Gastroesophageal sphincter (tissue), 4 donors: ENCODE results near the gene TMEM100. TPM values are rescaled to one million over a fixed set of nuclear protein-coding genes. Genes with fewer than 3 reads are reported as not detected.
"Not testable (repeated sequence)": the region's sequence is repeated elsewhere in the genome, so short reads cannot be mapped to it uniquely, and the experiment has no call there.

Experiments used
- ATAC-seq: fragments of 150-250 bp; one replicate; pipeline ENCODE4 v1.9.1; 2016; ENCODE audit warnings: mild to moderate bottlenecking, moderate library complexity
- H3K27ac ChIP-seq, 4 donors: fragments of 200-600 bp; sonication (generic) in 3 of 4; 1 replicate in 3 of 4; 2 replicates in 1 of 4; pipeline ENCODE4 v1.5.1; 2016 to 2019
- H3K27me3 ChIP-seq: fragments of 200-600 bp; sonication (generic); one replicate; pipeline ENCODE4 v1.5.1; 2019
- H3K36me3 ChIP-seq, 2 donors: fragments of 200-600 bp; sonication (generic); one replicate each; pipeline ENCODE4 v1.5.1; 2019; ENCODE audit warnings: control low read depth in 1 of 2
- H3K4me1 ChIP-seq, 3 donors: fragments of 200-600 bp; sonication (generic); 1 replicate in 2 of 3; 2 replicates in 1 of 3; pipeline ENCODE4 v1.5.1; 2016 to 2019; ENCODE audit warnings: control low read depth in 2 of 3
- H3K4me3 ChIP-seq, 2 donors: fragments of 200-600 bp; sonication (generic); one replicate each; pipeline ENCODE4 v1.5.1; 2019; ENCODE audit warnings: mild to moderate bottlenecking in 1 of 2, moderate library complexity in 1 of 2
- H3K9me3 ChIP-seq, 3 donors: fragments of 200-600 bp; sonication (generic); one replicate each; pipeline ENCODE4 v1.5.1; 2017 to 2019; ENCODE audit warnings: control low read depth in 2 of 3
- CTCF ChIP-seq, 4 experiments: fragments of 200-600 bp in 2 of 4; fragments of 450-650 bp in 2 of 4; sonication (generic) in 1 of 4; IDR thresholded peaks; one replicate each; pipeline ENCODE4 v1.5.1; 2017 to 2019; ENCODE audit warnings: antibody characterized with exemption in 4 of 4, mild to moderate bottlenecking in 2 of 4, moderate library complexity in 2 of 4
- EP300 ChIP-seq: sonication (generic); formaldehyde crosslinking; IDR thresholded peaks from one replicate; pipeline ENCODE4 v1.6.1; 2017; ENCODE audit warnings: antibody characterized with exemption, mild to moderate bottlenecking
- POLR2A ChIP-seq, 2 donors: fragments of 450-650 bp; IDR thresholded peaks; one replicate each; pipeline ENCODE4 v1.6.1; 2017; ENCODE audit warnings: antibody characterized with exemption in 2 of 2, mild to moderate bottlenecking in 2 of 2, moderate library complexity in 1 of 2
- POLR2AphosphoS5 ChIP-seq: sonication (generic); formaldehyde crosslinking; IDR thresholded peaks from one replicate; pipeline ENCODE4 v1.6.1; 2017; ENCODE audit warnings: antibody characterized with exemption
- WGBS, 2 donors: methylation state at CpG; one replicate each; pipeline ENCODE4 v1.1.5; 2018; ENCODE audit warnings: low coverage in 1 of 2; 5-methylcytosine and 5-hydroxymethylcytosine counted together
- total RNA-seq, 4 donors: library from RNA; depleted of rRNA; stranded (reverse); fragments of >200 nt; gene quantifications; one replicate each; pipeline ENCODE4 v1.1.0, GENCODE V29; 2016

The TMEM100 gene
- total RNA-seq, 4 donors from 2014 or later = 3.7 to 63.8 (median 10.4) TPM

- ATAC-seq = no peak
- Histone ChIP-seq H3K9me3 (no peaks in the 10 kb centered on the region), H3K27ac (no peak overlapping the region), H3K36me3 (no peaks in the 10 kb centered on the region), H3K4me1 (peaks cover 0 to 4% (median 0%) of the 10 kb centered on the region in 3 donors), H3K4me3 (no peak overlapping the region), H3K27me3 (peaks cover 3% of the 10 kb centered on the region)
- 77 to 100% methylated on average over 3 of the region's 3 CpGs for WGBS, 2 donors
- TF ChIP-seq POLR2AphosphoS5 = no peak
- no peak for TF ChIP-seq POLR2A (IDR thresholded peaks at IDR 0.05)
- no peak for TF ChIP-seq CTCF (IDR thresholded peaks at IDR 0.05)
- no peak for TF ChIP-seq EP300
Observed at GRCh38 chr17:55673743-55674506, 48.7 kb downstream of the TMEM100 start.

GRCh38 chr17:55672585-55673501 is 49.8 kb downstream of the TMEM100 start:
- Histone ChIP-seq H3K27ac (peak overlapping the region in 2 of 4 donors; percentile 18 to 50), H3K9me3 (no peaks in the 10 kb centered on the region), H3K36me3 (no peaks in the 10 kb centered on the region), H3K4me1 (peaks cover 0 to 4% (median 0%) of the 10 kb centered on the region in 3 donors), H3K27me3 (peaks cover 3% of the 10 kb centered on the region), H3K4me3 (no peak overlapping the region)
- 64 to 100% methylated on average over 2 to 3 of the region's 3 CpGs for WGBS, 2 donors
- peak; percentile 63 for ATAC-seq
- TF ChIP-seq POLR2A (IDR thresholded peaks at IDR 0.05) = no peak
- peak; percentile 74 for TF ChIP-seq POLR2AphosphoS5
- TF ChIP-seq CTCF (IDR thresholded peaks at IDR 0.05) = no peak
- no peak for TF ChIP-seq EP300

- H3K9me3 ChIP-seq, ATAC-seq: not testable (repeated sequence)
Observed at GRCh38 chr17:55672010-55672409, 50.7 kb downstream of the TMEM100 start.

More at GRCh38 chr17:55672010-55672409, 50.7 kb downstream of the TMEM100 start:
- H3K4me1 ChIP-seq, H3K4me3 ChIP-seq, H3K27me3 ChIP-seq, H3K36me3 ChIP-seq: not testable (repeated sequence)
- peak overlapping the region in 1 of 4 donors; percentile 50 for H3K27ac ChIP-seq

Other genes with a start within 250 kb of the TMEM100 start
- not detected for gene SMIM36, start 211.4 kb downstream of the TMEM100 start, total RNA-seq
- 10 to 100 TPM; 11.3 to 27.3 (median 18.8) TPM for gene PCTP, start 28.2 kb upstream of the TMEM100 start, total RNA-seq